Spleen (tissue), 11 donors: ENCODE measurements around the gene HDAC9. TPM values are rescaled to one million over a fixed set of nuclear protein-coding genes. Genes with fewer than 3 reads are reported as not detected.

Source experiments
- DNase-seq: peaks from one replicate; pipeline ENCODE4 v3.0.0-alpha.2; 2020
- H3K27ac ChIP-seq, 8 donors: fragments of 200-600 bp; sonication (generic) in 7 of 8; 1 replicate in 4 of 8; 2 replicates in 4 of 8; pipeline versions ENCODE4 v1.5.0 to v1.8.0; 2016 to 2021; ENCODE audit warnings: inconsistent platforms in 4 of 8, mild to moderate bottlenecking in 4 of 8, moderate library complexity in 1 of 8
- H3K27me3 ChIP-seq, 7 donors: fragments of 200-600 bp; sonication (generic) in 6 of 7; replicated peaks in 1 of 7; 1 replicate in 4 of 7; 2 replicates in 3 of 7; pipeline versions ENCODE4 v1.5.0 to v1.8.0; 2016 to 2021; ENCODE audit warnings: inconsistent platforms in 3 of 7, mild to moderate bottlenecking in 1 of 7
- H3K36me3 ChIP-seq, 6 donors: fragments of 200-600 bp; sonication (generic) in 5 of 6; 1 replicate in 4 of 6; 2 replicates in 2 of 6; pipeline versions ENCODE4 v1.5.0 to v1.8.0; 2016 to 2021; ENCODE audit warnings: inconsistent platforms in 2 of 6
- H3K4me1 ChIP-seq, 6 donors: fragments of 200-600 bp; sonication (generic) in 5 of 6; 1 replicate in 3 of 6; 2 replicates in 3 of 6; pipeline versions ENCODE4 v1.5.0 to v1.8.0; 2016 to 2021; ENCODE audit warnings: inconsistent platforms in 3 of 6
- H3K4me3 ChIP-seq, 8 donors: fragments of 200-600 bp; sonication (generic) in 7 of 8; 1 replicate in 4 of 8; 2 replicates in 4 of 8; pipeline versions ENCODE4 v1.5.0 to v1.8.0; 2016 to 2021; ENCODE audit warnings: inconsistent platforms in 4 of 8, mild to moderate bottlenecking in 4 of 8, moderate library complexity in 2 of 8
- H3K9me3 ChIP-seq, 8 donors: fragments of 200-600 bp; sonication (generic) in 7 of 8; 1 replicate in 4 of 8; 2 replicates in 4 of 8; pipeline versions ENCODE4 v1.5.0 to v1.8.0; 2016 to 2021; ENCODE audit warnings: inconsistent platforms in 4 of 8
- POLR2A ChIP-seq, 3 donors: fragments of 450-650 bp; IDR thresholded peaks; one replicate each; pipeline ENCODE4 v1.5.1; 2017; ENCODE audit warnings: antibody characterized with exemption in 3 of 3, mild to moderate bottlenecking in 1 of 3
- POLR2AphosphoS5 ChIP-seq, 3 donors: sonication (generic); formaldehyde crosslinking; IDR thresholded peaks; one replicate each; pipeline ENCODE4 v1.5.1; 2017; ENCODE audit warnings: antibody characterized with exemption in 3 of 3
- WGBS, 5 donors: extraction: QIAGEN DNeasy Blood & Tissue Kit in 3 of 5; methylation state at CpG; one replicate each; pipeline versions ENCODE4 v1.1.5 to v1.1.7; 2013 to 2018; 5-methylcytosine and 5-hydroxymethylcytosine counted together
- intact Hi-C: fragments of 100-400 bp; cut with DNase I; formaldehyde crosslinking; loops from one replicate; pipeline ENCODE4 v1.15.0; 2023; ENCODE audit warnings: low total_unique reads
- polyA plus RNA-seq, 3 donors: library from polyadenylated mRNA; stranded (reverse); fragments of 200-250 nt; gene quantifications; one replicate each; pipeline ENCODE4 v1.2.1, GENCODE V29; 2013
- total RNA-seq, 7 donors: library from RNA; depleted of rRNA in 3 of 7; stranded (reverse); fragments of >200 nt in 3 of 7; fragmentation: NEBNext Ultra II Directional in 4 of 7; extraction: Animal tissue kit (Norgen Biotek cat#: 25700) in 4 of 7; gene quantifications; one replicate each; pipeline versions ENCODE4 v1.1.0 to v1.2.1, GENCODE V29; 2016 to 2021
- TF ChIP-seq, protein P1 (sequence below), 11 experiments: fragments of 200-600 bp in 7 of 11; fragments of 450-650 bp in 4 of 11; sonication (generic) in 4 of 11; IDR thresholded peaks in 8 of 11; conservative IDR thresholded peaks in 3 of 11; 1 replicate in 7 of 11; 2 replicates in 4 of 11; pipeline versions ENCODE4 v1.4.0 to v1.8.0; 2016 to 2021; ENCODE audit warnings: antibody characterized with exemption in 11 of 11, inconsistent platforms in 4 of 11, mild to moderate bottlenecking in 1 of 11
- donor health status: healthy with polysubstance abuse.
- donor health status: DM: no; HTN: no; CAD: no; lungs with moderate emphysema.
- donor health status: DM: no; HTN: no; CAD: no.
- donor health status: Bipolar disorder and iron deficiency.
- donor health status: healthy.
- donor health status: DM: no; HTN: no; CAD: no.
- donor health status: DM: yes; HTN: yes; CAD: no.

HDAC9 gene
- total and polyA plus RNA-seq, 10 donors = 15.9 to 100 (median 66.1) TPM

DNA sequence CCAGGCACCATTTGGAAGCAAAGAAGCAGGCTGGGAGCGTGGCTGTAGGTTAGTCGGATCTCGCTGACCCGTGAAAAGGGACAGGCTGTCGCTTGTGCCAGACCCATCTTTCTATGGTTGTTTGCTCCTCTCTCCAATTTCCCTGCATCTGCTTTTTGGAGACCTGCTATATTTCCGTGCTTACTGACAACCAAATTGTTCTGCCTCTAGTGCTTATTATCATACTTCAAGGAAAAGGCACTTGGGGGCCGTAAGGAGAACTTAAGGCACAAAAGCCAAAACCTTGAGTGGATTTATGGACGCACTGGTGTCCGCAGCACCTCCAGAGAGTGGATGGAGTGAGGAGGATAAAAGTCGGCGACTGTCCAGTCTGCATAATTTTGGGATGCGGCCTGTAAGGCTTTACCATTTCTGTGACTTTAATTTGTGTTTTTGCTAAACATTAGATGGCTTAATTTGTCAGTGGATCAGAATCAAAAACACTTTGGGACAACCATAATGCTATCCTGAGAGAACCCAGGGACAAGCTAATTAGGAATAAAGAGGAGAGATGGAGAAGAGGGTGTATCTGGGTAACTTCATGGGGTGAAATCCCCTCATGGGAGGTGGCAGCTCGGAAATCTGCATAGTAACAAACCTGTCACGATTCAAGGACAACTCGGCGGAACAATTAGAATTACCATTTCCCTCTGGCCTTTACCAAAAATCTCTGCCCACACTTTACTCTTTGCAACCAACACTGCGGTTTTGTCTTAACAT, 206.7 kb downstream of the HDAC9 start:
- H3K4me1 ChIP-seq = no peaks in the 10 kb centered on the region
- WGBS, 5 donors = 89 to 94% (median 92%) methylated on average over 17 of the region's 17 CpGs
- H3K36me3 ChIP-seq = no peaks in the 10 kb centered on the region
- intact Hi-C loops = no loop called here
- no peak overlapping the region for H3K27ac ChIP-seq
- DNase-seq = no peak
- no peak for TF ChIP-seq POLR2AphosphoS5 (IDR thresholded peaks at IDR 0.05)
- no peak for TF ChIP-seq POLR2A (IDR thresholded peaks at IDR 0.05)
- no peak overlapping the region for H3K4me3 ChIP-seq
- H3K9me3 ChIP-seq = no peaks in the 10 kb centered on the region
- H3K27me3 ChIP-seq = no peaks in the 10 kb centered on the region

DNA sequence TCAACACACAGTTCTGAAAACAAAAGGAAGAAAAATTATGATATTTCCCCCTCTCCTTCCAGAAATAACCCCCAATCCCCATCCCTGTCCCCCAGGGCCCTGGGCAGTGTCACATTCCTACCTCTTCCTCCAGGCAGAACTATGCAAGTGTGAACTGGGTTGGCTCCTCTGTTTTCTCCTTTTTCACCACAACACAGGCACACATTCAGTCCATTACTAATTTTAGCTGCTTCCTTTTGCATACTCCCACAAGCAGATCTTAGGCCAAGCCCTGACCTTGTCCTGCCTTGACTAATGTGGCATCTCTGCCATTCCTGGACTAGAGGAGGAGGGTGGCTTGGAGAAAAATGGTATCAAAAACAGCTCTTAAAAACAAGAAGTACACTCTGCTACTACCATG, 208.1 kb downstream of the HDAC9 start:
- TF ChIP-seq, protein P1, sequence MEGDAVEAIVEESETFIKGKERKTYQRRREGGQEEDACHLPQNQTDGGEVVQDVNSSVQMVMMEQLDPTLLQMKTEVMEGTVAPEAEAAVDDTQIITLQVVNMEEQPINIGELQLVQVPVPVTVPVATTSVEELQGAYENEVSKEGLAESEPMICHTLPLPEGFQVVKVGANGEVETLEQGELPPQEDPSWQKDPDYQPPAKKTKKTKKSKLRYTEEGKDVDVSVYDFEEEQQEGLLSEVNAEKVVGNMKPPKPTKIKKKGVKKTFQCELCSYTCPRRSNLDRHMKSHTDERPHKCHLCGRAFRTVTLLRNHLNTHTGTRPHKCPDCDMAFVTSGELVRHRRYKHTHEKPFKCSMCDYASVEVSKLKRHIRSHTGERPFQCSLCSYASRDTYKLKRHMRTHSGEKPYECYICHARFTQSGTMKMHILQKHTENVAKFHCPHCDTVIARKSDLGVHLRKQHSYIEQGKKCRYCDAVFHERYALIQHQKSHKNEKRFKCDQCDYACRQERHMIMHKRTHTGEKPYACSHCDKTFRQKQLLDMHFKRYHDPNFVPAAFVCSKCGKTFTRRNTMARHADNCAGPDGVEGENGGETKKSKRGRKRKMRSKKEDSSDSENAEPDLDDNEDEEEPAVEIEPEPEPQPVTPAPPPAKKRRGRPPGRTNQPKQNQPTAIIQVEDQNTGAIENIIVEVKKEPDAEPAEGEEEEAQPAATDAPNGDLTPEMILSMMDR (IDR thresholded peaks at IDR 0.05 in 8 of 11, conservative IDR thresholded peaks at IDR 0.05 in 3 of 11) = no peak
- TF ChIP-seq POLR2A (IDR thresholded peaks at IDR 0.05) = no peak
- TF ChIP-seq POLR2AphosphoS5 (IDR thresholded peaks at IDR 0.05) = no peak
- H3K4me3 ChIP-seq = no peak overlapping the region
- no peaks in the 10 kb centered on the region for H3K27me3 ChIP-seq
- DNase-seq = no peak
- H3K36me3 ChIP-seq = no peaks in the 10 kb centered on the region
- no peaks in the 10 kb centered on the region for H3K4me1 ChIP-seq
- intact Hi-C loops = no loop called here
- no peaks in the 10 kb centered on the region for H3K9me3 ChIP-seq
- H3K27ac ChIP-seq = no peak overlapping the region

DNA sequence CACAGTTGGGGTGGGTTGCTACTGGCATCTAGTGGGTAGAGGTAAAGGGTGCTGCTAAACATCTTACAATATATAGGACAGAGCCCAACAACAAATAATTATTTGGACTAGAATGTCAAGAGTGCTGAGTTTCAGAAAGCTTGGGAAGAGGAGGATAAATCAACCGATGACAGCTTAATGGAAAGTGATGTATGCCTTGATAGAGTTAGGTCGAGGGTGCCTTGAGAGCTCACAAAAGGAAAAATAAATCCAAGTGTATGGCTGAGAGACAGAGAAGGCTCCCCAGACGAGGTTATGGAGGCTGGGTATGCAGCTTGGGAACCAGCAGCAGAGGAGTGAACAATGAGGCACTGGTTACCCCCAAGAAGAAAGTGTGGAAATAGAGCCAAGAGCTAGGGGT, 211.1 kb downstream of the HDAC9 start:
- DNase-seq = no peak
- H3K36me3 ChIP-seq = no peaks in the 10 kb centered on the region
- no peak for TF ChIP-seq POLR2AphosphoS5 (IDR thresholded peaks at IDR 0.05)
- TF ChIP-seq POLR2A (IDR thresholded peaks at IDR 0.05) = no peak
- TF ChIP-seq, protein P1 (IDR thresholded peaks at IDR 0.05 in 8 of 11, conservative IDR thresholded peaks at IDR 0.05 in 3 of 11) = no peak
- no peaks in the 10 kb centered on the region for H3K9me3 ChIP-seq
- H3K4me3 ChIP-seq = no peak overlapping the region
- no peaks in the 10 kb centered on the region for H3K4me1 ChIP-seq
- WGBS, 5 donors = 65 to 77% (median 69%) methylated on average over 3 of the region's 3 CpGs
- H3K27me3 ChIP-seq = no peaks in the 10 kb centered on the region
- H3K27ac ChIP-seq = no peak overlapping the region
- intact Hi-C loops = no loop called here

DNA sequence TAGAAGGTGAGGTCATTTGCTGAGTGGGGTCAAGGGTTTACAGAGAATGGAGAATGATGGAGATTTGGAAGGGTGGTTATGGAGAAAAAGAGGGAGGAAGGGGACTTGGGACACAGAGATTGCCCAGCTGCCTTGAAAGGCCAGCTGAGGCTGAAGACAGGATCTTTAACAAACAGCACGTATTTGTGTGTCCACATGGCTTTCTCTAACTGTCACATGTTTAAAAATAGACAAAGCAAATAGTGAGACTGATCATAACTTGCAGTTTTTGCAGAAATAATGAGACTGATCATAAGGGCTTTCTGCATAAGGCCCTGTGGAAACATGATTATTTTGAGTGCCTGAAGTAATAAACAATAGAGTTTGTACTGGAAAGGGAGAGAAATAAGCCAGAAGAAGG, 212.7 kb downstream of the HDAC9 start:
- H3K36me3 ChIP-seq = no peaks in the 10 kb centered on the region
- intact Hi-C loops = no loop called here
- no peak overlapping the region for H3K27ac ChIP-seq
- no peaks in the 10 kb centered on the region for H3K9me3 ChIP-seq
- H3K27me3 ChIP-seq = no peaks in the 10 kb centered on the region
- H3K4me3 ChIP-seq = no peak overlapping the region
- DNase-seq = no peak
- H3K4me1 ChIP-seq = no peaks in the 10 kb centered on the region
- 38 to 60% (median 48%) methylated on average over 1 of the region's 1 CpG for WGBS, 5 donors
- no peak for TF ChIP-seq POLR2AphosphoS5 (IDR thresholded peaks at IDR 0.05)
- no peak for TF ChIP-seq POLR2A (IDR thresholded peaks at IDR 0.05)
- TF ChIP-seq, protein P1 (IDR thresholded peaks at IDR 0.05 in 8 of 11, conservative IDR thresholded peaks at IDR 0.05 in 3 of 11) = no peak
